G401.6 (cell line): ENCODE data around the gene CALML5.

ENCODE experiments used
- FAIRE-seq: peaks from 2 replicates; lab custom pipeline; 2012; peaks lifted over from hg19 to GRCh38; lab: Jason Lieb, UNC

CALML5 gene, protein sequence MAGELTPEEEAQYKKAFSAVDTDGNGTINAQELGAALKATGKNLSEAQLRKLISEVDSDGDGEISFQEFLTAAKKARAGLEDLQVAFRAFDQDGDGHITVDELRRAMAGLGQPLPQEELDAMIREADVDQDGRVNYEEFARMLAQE

DNA sequence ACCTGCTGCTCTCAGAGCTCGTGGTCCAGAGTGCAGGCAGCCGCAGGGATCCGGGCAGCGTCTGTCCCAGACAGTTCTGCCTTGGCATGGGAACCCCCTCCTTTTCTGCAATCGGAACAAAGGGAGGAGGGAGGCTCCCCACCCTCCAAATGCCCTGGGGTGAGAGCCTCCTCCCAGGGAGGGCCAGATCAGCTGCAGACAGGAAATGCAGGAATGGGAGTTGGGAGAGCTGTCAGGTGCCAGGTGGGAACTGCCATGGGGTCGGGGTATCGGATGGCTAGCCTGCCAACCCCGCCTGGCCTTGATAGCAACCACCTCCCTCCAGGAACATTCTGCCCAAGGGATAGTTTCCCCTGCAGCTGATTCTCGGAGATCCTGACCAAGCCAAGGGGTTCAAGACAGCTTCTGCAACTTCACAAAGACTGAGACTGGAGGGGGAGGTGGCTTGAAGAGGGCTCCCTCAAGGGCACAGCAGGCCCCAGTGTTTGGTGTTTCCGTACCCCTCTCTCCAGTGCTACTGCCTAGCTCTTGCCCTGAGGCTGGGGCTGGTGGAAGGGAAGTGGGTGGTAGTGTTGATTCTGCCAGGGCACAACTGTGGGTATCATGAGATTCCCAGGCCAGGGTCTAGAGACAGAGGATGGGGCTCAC lies at the start of gene CALML5:
TSS of gene CALML5 (minus strand) at position 78 of the 648 bp plus-strand sequence. CDS start 132 bp downstream, outside the sequence.
- no peak for FAIRE-seq

DNA sequence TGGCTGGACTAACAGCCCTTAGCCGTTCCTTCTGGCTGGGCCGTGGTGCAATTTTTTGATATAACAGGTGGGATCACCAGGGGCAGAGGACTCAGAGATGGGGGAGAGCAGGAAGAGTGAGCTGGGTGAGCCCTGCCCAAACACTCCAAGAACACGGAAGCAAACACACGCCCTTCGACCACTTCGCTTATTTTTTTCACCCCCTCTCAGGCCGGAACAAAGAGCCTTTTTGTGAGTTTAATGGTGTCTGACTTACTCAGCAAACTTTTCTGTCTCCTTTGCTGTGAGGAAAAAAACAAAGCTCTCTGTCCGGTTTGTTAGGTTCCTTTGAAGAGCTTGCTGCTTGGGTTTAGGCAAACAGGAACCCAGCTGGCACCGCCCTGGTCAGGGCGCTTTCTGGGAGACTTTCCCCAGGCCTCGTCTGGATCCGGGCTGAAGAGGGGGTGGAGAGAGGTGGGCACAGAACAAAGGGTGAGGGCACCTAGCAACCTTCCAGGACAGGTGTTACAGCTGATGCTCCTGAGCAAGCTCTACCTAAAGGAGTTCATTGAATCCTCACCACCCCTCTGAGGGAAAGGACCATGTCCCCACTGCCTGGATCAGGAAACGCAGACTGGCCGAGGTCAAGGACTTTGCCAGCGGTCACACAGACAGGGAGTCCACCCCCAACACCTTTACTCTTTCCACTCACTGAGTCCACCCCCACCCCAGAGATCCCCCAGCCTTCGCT lies 48.7 kb upstream of the CALML5 start:
- no peak for FAIRE-seq

DNA sequence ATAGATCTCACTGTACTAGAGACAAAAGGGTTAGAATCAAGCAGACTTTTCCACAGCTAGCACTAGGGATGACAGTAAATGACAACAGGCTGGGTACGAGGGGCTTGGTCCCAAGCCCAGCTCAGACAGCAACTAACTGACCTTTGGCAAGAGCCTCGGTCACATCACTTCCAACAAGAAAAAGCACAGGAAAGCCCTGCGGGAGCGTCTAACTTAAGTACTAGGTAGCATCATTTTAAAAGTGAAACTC lies 48.2 kb upstream of the CALML5 start:
- FAIRE-seq = no peak

DNA sequence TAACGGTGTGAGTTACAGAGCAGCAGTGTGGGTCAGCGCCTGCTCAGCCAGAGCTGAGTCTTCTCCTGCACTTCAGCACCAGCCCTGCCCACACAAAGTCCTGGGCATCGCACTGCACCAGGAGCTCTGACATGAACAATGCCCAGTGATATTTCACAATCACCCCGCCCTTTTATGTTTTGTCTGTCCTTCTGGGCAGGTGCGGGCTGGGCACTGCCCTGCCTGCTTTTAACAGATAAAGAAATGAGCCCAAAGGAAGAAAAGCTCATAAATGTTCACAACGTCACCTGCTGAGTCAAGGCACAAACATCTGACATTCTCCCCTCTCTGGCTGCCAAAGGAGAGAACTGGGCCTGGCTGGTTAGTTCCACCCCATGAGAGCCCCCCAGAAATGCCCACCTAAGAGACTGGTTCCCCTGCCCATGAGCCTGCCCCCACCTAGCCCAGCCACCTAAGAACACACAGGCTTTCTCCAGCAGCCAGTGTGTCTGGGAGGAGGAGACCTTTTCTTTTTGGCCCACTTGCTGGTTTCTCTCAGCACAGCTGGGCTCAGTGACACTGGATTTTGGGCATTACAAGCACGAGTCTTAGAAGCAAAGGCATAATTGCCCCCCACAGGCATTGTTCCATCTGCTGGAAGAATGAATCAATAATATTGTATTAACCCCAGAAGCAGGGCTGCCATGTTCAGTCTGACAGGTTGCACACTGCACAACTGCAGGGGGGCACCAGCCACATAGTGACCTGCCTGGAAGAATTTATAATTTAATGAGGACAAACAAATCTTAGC lies 47.7 kb upstream of the CALML5 start:
- no peak for FAIRE-seq

DNA sequence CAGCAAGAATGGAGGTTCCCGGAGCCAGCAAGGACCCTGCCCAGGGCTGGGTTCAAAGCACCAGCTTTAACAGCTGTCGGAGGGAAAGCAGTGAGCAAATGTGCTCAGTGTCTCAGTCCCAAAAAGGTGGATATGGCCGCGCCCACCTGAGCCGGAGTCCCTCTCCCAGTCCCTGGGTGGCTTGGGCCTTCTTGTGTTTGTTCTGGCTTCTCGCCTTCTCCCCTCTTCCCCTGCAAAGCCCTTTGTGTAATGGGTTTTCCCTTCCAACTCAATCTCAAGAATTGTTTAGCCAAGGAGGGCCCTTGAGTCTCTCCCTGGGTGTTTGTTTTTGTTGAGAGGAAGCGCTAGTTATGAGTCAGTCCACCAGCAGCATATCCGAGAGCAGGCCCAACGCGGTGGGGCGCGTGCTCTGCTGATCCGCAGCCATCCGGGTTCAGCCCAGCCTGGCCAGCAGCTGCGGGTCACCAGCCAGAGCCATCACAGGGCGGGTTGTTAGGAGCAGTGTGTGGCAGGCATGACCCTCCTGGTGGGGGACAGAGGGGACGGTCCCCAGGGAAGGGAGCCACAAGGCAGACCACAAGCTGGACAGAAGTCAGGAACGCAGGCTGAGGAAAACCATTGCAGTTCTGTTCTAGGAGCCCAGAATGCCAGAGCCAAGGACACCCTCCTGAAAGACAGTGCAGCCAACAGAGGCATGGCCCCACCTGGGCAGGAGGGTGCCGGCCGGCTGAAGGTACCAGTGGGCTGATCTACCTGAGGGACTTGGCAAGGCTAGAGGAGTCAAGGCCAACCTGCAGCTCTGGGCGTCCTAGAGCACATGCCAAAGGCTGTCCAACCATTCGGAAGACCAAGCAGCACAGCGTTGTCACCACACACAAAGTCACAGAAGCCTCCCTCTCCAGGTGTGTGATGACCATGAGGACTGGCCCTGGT lies 46.7 kb upstream of the CALML5 start:
- FAIRE-seq = no peak

DNA sequence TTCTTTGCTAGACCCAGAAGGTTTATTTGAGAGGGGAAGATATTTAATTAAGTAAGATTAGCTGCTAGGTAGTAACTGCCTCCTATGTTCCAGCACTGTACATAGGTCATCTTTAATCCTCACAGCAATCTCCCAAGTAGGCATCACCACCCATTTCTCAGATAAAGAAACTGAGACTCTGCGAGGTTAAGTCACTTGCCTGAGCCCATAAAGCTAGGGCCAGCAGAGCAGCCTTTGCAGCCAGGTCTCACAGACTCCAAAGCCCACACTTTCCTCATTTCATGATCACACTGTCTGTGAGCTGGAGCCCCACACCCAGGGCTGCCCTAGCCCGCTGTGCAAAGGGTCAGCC lies 46.0 kb upstream of the CALML5 start:
- no peak for FAIRE-seq

DNA sequence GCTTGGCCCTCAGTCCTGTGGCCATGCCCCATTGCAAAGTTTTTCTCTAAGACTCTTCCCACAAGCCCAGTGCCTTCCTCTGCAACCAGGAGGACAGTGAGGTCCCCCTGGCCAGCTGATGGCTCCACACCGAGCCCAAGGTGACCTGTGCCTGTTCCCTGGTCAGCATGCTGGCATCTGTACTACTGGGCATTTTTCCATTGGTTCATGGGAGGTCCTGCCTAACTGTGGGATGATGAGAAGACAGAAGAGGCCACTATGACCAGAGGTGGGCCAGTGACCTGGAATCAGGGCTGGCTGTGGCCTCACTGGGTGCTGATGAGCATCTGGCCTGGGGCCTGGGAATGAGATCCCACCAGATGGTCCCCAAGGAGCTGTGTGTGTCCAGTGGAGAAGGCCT lies 45.6 kb upstream of the CALML5 start:
- FAIRE-seq = no peak

DNA sequence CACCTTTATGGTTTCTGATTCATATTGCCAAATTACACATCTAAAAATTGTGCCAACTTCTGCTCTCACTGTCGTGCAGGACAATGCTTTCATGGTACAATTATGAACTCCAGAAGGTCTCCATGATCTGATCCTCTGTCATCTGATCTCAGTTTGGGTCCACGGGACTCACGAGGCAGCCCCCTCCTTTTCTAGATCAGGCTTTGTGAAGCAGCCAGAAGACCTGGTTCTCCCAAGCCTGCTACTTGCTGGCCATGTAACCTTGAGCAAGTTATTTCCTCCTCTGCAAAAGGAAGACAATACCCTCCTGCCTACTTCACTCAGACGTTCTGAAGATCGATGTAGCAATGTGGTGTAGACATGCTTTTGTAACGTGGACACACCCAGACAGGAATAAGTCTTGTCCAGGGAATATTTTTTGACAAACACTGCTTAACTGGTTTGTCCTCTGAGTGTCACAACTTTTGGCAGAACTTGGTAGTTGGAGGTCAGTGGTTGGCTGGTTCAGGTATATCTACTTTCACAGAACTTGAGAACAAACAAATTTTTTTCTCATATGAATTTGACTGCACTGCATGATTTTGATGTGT lies 44.9 kb upstream of the CALML5 start:
- FAIRE-seq = no peak

DNA sequence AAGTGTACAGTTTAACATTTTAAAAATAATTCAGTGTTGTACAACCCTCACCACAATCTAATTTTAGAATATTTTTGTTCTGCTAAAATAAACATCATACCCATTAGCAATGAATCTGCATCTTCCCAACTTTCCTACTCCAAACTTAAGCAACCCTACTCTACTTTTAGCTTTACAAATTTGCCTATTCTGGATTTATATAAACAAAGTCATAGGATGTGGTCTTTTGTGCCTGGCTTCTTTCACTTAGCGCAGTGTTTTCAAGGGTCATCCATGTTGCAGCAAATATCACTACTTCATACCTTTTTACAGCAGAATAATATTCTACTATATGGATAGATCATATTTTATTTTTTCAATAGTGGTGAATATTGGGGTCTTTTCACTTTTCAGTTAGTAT lies 44.3 kb upstream of the CALML5 start:
- FAIRE-seq = no peak

DNA sequence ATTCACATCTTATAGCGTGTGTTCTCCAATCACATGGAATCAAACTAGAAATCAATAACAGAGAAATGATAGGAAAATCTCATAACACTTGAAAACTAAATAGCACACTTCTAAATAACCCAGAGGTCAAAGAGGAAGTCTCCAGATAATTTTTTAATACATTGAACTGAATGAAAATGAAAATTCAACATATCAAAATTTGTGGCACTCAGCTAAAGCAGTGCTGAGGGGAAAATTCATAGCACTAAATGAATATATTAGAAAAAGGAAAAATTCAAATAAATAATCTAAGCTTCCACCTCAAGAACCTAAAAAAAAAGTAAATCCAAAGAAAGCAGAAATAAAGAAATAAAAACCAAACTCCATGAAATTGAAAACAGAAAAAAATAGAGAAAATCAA lies 42.7 kb upstream of the CALML5 start:
- FAIRE-seq = no peak

DNA sequence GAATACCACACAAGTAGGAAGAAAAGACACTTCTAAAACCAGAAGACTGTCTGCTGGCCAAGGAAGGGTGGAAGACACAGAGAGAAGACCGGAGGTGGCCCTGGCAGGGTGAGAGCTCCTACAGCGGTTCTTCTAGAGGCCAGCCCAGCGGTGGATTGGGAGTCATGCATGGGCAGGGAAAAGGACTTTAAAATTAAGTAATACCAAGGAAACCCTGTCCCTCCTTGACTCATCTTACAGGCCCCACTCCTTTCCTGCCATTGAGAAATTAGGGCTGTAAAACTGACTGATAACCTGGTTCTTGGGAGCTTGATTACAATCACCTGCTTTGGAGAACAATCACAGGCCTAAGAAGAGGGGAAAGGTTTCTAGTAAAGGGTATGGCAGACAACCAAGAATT lies 41.5 kb upstream of the CALML5 start:
- FAIRE-seq = no peak

DNA sequence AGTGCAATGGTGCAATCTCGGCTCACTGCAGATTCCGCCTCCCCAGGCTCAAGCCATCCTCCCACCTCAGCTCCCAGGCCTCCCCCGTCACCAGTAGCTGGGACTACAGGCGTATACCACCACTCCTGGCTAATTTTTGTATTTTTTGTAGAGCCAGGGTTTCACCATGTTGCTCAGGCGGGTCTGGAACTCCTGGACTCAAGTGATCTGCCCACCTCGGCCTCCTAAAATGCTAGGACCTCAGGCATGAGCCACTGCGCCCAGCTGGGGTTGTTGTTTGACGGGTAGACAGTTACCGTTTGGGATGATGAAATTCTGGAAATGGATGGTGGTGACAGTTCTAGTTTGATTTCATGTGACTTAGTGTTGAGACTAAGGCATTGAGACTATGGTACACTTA lies 40.7 kb upstream of the CALML5 start:
- no peak for FAIRE-seq

DNA sequence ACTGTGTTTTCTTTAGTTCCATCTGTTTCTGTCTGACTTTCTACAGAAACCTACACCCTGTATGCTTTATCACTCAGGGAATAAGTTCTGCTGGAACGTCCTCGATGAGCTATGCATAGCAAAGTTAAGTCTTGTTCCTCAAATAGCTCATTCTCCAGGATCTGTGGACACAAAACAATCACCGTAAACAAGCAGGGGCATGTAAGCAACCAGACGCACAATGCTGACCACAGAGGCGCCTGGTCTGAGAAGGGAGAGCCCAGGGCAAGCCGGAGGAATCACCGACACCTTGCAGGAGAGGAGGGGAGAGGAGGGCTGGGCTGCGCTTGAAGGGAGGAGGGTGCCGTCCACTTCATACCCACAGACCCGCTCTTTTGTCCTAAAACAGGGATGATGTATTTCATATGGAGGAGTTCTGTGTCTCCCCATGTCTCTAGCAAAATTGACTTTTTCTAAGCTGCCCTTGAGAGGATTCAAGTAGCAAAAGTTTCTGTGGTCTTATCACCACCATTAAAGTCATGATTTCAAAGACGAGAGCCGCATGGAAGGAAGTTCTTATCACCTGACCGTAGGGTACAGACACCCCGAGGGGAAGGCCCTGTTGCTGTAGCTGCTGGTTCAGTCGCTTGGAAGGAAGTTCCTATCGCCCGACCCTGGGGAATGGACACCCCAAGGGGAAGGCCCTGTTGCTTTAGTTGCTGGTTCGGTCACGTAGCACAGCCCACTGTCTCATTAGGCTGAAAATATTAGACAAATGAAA lies 39.7 kb upstream of the CALML5 start:
- no peak for FAIRE-seq

DNA sequence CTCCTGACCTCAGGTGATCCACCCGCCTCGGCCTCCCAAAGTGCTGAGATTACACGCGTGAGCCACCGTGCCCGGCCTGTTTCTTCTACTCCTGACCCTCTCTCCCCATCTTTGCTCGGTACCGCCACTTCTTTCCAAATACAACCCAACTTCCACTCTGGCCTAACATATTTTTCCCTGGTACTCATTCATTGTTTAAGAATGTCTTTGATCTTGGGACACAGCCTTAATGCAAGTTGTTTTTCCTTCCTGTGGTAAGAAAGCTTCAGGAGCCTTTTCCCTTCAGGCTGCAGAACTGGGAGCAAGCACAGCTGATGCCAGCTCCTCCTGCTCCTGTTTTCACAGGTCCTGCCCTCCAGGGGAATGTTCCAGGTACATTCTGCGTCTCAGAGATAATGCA lies 39.1 kb upstream of the CALML5 start:
- no peak for FAIRE-seq

DNA sequence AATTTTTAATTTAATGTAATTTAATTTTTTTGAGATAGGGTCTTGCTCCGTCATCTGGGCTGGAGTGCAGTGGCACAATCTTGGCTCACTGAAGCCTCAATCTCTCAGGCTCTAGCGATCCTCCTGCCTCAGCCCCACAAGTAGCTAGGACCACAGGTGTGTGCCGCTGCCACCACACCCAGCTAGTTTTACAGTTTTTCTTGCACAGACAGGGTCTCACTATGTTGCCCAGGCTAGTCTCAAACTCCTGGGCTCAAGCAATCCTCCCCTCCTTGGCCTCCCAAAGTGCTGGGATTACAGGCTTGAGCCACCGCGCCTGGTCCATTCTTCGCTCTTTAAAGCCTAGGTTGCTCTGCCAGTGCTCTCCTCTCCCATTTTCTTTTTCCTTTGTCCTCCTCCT lies 38.3 kb upstream of the CALML5 start:
- no peak for FAIRE-seq

DNA sequence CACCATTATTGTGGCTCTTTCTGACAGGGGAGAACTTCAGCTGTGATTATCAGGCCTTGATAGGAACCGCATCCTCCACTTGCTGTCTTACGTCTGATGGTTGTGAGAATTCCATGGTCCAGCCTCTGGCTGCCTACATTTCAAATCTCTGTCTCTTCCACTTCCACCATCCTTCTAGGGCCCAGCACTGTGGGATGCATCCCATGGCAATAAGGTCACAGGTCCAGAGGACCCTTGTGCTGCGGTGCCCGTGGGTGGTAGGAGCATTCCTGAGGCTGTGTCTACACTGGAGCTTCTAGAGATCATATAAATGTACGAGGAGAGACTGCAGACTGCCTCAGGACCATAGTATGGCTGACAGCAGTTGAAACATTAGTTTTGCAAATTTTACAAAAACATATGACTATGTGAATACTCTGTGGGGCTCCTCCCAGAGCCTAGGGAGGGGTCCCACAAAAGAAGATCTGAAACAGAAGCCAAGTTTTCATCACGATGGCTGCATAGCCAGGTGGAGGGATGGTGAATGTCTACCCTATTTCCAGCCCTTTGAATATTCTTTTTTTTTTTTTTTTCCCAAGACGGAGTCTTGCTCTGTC lies 37.2 kb upstream of the CALML5 start:
- FAIRE-seq = no peak

DNA sequence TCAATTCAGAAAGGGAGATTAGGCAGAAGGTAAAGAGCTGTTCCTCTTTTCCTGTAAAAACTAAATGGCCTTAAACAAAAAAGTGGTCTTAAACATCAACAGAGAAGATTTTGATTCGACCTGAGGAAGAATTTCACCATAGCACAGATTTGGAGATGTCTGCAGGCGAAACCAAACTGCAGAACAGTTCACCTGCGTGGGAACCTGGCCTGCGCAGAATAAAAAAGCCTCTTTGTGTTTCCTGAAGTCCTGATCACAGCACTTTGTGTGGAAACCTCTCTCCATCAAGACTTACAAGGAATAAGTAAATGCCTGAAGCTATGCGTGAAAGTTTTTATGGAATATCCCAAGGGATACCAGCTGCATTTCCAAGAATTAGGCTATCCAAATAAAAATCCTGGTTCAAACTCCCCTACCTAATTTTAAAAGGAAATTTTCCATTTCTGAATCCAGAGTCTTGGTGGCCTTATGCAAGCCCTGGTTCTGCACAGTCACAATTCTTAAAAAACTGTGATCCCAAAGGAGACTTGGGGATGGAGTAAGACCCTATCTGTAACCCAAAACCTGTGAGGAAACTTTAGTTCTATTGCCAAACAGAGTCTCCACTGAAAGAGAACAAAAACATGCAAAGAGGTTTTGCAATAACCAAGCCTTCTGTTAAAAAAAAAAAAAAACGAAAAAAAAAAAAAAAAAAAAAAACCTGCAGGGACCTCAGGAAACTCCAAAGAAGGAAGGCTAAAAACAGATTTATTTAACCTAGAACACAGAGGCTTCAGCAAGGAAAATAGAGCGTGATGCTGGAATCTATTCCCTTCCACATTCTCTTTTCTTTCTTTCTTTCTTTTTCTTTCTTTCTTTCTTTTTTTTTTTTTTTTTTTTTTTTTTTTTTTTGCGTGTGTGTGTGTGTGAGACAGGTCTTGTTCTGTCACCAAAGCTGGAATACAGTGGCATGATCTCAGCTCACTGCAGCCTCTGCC lies 35.8 kb upstream of the CALML5 start:
- FAIRE-seq = no peak

DNA sequence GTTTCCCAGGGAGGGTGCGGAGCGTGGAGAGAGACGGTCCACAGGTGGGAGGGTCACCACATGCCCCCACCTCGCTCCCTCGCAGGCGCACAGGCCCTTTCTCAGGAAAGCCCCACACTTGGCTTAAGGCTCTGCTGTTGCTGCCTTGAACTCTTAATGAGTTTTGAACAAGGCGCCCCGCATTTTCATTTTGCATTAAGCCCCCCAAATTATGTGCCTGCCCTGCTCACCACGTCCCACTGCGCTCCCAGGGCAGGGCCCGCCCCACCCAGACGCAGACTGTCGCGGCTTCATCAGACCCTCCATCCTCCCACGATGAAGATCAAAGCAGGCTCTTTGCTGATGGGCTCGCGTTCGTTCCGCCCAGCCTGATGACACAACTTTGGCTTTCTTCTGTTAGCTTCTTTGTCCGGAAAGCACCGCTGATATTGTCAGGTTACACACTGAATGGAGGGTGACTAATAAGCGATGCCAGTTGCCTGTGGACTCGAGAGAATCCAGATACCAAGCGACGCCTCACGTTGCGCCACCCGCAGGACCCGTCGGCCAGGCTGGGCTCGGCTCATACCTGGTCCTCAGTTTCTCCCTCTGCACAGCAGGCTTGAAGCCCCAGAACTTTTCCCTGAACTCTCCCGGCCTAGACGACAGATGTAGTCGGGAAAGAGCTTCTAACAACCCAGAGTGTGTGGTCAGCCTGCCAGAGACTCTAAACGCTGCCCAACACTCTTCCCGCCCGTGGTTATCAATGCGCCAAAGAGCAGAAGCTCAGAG lies 34.9 kb upstream of the CALML5 start:
- no peak for FAIRE-seq
